ENCODE measurements around the gene ANTKMT. TPM values are rescaled to one million over a fixed set of nuclear protein-coding genes. Genes with fewer than 3 reads are reported as not detected.
"Not testable (repeated sequence)": the region's sequence is repeated elsewhere in the genome, so short reads cannot be mapped to it uniquely, and the experiment has no call there.

ANTKMT gene
- total and polyA plus RNA-seq, 5 experiments from 2014 or later: 44.3 to 128 (median 93.5) TPM

- not testable (repeated sequence) for H3K27me3 Mint-ChIP-seq, H3K9me3 Mint-ChIP-seq, H3K36me3 Mint-ChIP-seq, DNase-seq, ATAC-seq
- H3K4me1 Mint-ChIP-seq: peaks cover 0 to 17% (median 7%) of the 10 kb centered on the region in 4 donors
- POLR2A ChIA-PET: interaction anchor here (0.7 to 23.0 kb wide), 2 partner anchors 13 to 26 kb away, joined by 3 to 411 read pairs; partner anchors contain the start of genes ANTKMT, CCDC78, HAGHL and METRN
- peak overlapping the region in 1 of 10 donors; percentile 65 for H3K27ac Mint-ChIP-seq
- H3K4me3 Mint-ChIP-seq: peak overlapping the region in 2 of 10 donors; percentile 2 to 4
These were observed 21.9 kb downstream of the ANTKMT start for GRCh38 chr16:742894-743293.

DNA sequence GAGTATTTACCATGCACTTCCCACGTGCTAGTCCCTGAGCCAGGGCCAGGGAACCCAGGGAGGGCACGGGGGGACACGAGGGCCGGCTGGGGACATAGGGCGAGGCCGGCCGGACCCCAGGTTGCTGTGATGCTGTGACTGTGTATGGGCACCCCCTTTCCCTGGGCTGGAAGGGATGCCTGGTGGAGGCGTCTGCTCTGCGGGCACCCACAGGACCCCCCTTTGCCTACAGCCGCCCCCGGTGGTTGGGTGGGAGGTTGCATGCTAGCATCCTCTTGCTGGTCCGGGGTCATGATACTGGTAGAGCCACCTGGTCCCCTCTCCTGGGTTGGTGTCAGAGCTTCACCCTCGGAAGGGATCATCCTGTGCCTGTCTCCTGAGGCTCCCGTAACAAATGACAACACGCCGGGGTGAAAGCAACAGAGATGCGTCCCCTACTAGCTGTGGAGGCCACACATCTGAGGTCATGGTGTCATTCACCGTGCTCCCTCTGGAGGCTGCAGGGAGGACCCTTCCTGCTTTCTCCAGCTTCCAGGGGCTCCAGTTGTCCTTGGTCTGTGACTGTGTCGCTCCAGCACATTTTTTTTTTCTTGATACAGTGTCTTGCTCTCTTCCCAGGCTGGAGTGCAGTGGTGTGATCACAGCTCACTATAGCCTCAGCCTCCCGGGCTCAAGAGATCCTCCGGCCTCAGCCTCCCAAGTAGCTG lies 23.0 kb downstream of the ANTKMT start:
- Mint-ChIP-seq H3K27me3 (no peaks in the 10 kb centered on the region), H3K4me1 (peaks cover 0 to 14% (median 6%) of the 10 kb centered on the region in 4 donors), H3K4me3 (no peak overlapping the region), H3K9me3 (no peaks in the 10 kb centered on the region), H3K27ac (peak overlapping the region in 1 of 10 donors; percentile 41), H3K36me3 (no peaks in the 10 kb centered on the region)
- POLR2A ChIA-PET: interaction anchor here (0.5 to 23.0 kb wide), 3 partner anchors 27 to 681 kb away, joined by 4 to 411 read pairs (median 4); partner anchors contain the start of genes ANTKMT, CCDC78, HAGHL and METRN
- DNase-seq (no peak), ATAC-seq (no peak)

DNA sequence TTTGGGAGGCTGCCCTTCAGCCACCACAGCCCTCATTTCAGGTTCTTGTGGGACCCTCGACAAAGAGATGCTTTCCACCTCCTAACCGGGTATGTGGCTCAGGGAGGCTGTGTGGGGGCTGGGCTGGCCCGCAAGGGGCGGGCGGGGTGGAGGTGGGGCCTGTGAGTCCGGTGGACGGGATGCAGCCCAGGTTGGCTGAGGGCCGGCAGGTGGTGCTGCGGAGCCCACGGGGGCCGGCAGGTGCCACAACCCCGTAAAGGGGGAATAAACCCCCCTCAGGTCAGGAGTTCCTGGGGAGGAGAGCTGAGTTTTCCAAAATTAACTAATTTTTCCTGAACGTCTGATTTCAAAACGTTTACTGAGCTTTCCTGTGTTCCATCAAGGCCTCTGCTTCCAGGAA lies 24.8 kb downstream of the ANTKMT start:
- Mint-ChIP-seq H3K9me3 (no peaks in the 10 kb centered on the region), H3K36me3 (no peaks in the 10 kb centered on the region), H3K4me1 (peaks cover 0 to 2% (median under 1%) of the 10 kb centered on the region in 4 donors), H3K4me3 (no peak overlapping the region), H3K27ac (no peak overlapping the region), H3K27me3 (no peaks in the 10 kb centered on the region)
- POLR2A ChIA-PET: interaction anchor here (1.1 to 23.0 kb wide), 2 partner anchors 15 to 29 kb away, joined by 4 to 411 read pairs; partner anchors contain the start of genes ANTKMT, CCDC78, HAGHL and METRN
- DNase-seq (no peak), ATAC-seq (no peak)

GRCh38 chr16:746637-747036 lies 25.7 kb downstream of the ANTKMT start:
- DNase-seq (no peak), ATAC-seq (no peak)
- Mint-ChIP-seq H3K9me3 (no peaks in the 10 kb centered on the region), H3K27ac (no peak overlapping the region), H3K27me3 (no peaks in the 10 kb centered on the region), H3K4me1 (peaks cover 0 to 2% (median 0%) of the 10 kb centered on the region in 4 donors), H3K36me3 (no peaks in the 10 kb centered on the region), H3K4me3 (no peak overlapping the region)
- POLR2A ChIA-PET: no interaction called here

GRCh38 chr16:747978-748746 lies 27.2 kb downstream of the ANTKMT start:
- Mint-ChIP-seq H3K4me1 (peaks cover 0 to 2% (median 0%) of the 10 kb centered on the region in 4 donors), H3K9me3 (no peaks in the 10 kb centered on the region), H3K27ac (no peak overlapping the region), H3K36me3 (no peaks in the 10 kb centered on the region), H3K4me3 (no peak overlapping the region), H3K27me3 (no peaks in the 10 kb centered on the region)
- DNase-seq: no peak
- ATAC-seq: no peak
- POLR2A ChIA-PET: no interaction called here

DNA sequence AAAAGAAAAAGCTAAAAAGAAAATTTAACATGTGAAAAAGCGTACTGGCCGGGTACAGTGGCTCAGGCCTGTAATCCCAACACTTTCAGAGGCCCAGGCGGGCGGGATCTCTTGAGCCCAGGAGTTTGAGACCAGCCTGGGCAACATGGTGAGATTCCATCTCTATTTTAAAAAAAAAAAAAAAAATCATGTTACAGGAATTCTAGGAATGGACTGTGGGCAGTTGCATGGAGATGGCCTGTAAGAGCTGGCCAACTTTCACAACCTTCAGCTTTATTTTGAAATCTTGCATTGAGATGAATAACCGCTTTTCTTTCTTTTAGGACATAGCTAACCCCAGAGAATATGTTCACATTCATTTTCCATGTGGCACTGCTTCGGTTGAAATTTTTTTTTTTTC lies 28.1 kb downstream of the ANTKMT start:
- ATAC-seq (no peak), DNase-seq (no peak)
- H3K36me3 Mint-ChIP-seq: no peaks in the 10 kb centered on the region
- POLR2A ChIA-PET: no interaction called here
- H3K27ac Mint-ChIP-seq: no peak overlapping the region
- peaks cover 0 to 2% (median 0%) of the 10 kb centered on the region in 4 donors for H3K4me1 Mint-ChIP-seq
- H3K27me3 Mint-ChIP-seq: no peaks in the 10 kb centered on the region
- H3K9me3 Mint-ChIP-seq: no peaks in the 10 kb centered on the region
- H3K4me3 Mint-ChIP-seq: no peak overlapping the region

GRCh38 chr16:750485-750884 lies 29.5 kb downstream of the ANTKMT start:
- ATAC-seq (no peak), DNase-seq (no peak)
- Mint-ChIP-seq H3K4me1 (peaks cover 0 to 6% (median 3%) of the 10 kb centered on the region in 4 donors), H3K27ac (no peak overlapping the region), H3K9me3 (no peaks in the 10 kb centered on the region), H3K27me3 (no peaks in the 10 kb centered on the region), H3K4me3 (no peak overlapping the region), H3K36me3 (no peaks in the 10 kb centered on the region)
- POLR2A ChIA-PET: interaction anchor here (0.5 kb wide), 1 partner anchor 238 kb away, joined by 3 read pairs; no protein-coding TSS in a partner anchor

DNA sequence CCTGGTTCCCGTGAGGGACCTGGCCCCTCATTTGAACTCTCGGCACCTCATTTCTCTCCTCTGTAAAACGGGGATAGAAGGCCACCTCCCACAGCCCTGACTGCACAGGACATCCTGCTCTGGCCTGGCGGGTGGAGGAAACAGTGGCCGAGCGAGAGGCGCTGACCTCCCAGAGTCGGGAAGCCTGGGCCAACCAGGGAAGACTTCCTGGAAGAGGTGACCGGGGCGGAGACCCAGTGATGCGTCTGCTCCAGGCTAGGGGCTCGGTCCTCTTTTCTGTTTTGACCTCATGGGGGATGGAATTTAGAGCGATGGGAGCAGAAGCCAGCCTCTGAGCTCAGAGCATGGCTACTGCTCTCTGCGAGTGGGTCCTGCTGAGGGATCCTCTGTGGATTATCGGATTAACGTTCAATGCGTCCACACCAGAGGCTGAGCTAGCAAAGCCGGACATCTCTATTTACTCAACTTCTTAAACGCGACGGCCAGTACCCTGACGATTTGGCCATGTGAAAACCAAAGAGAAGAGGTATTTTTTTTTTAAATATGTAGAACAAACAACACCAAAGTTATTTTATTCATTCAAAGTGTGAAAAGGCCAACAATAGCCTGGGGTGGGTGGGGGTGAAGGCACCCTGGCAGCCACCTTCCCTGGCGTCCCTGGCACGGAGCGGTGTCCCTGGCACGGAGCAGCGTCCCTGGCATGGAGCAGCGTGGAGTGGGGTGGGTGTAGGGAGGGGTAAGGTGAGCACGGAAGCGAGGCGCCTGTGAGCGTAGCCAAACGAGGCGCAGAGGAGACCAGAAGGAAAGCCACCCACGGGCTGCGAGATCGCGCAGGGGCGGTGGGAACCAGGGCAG lies 30.4 kb downstream of the ANTKMT start:
- H3K36me3 Mint-ChIP-seq: no peaks in the 10 kb centered on the region
- peak overlapping the region in 1 of 10 donors; percentile 9 for H3K27ac Mint-ChIP-seq
- H3K9me3 Mint-ChIP-seq: no peaks in the 10 kb centered on the region
- POLR2A ChIA-PET: interaction anchor here (0.7 kb wide), 1 partner anchor 67 kb away, joined by 3 read pairs; the partner anchor contains the start of gene JMJD8
- peaks cover 0 to 2% (median 0%) of the 10 kb centered on the region in 5 donors for H3K27me3 Mint-ChIP-seq
- peaks cover 0 to 6% (median 4%) of the 10 kb centered on the region in 4 donors for H3K4me1 Mint-ChIP-seq
- no peak overlapping the region for H3K4me3 Mint-ChIP-seq
- no peak for ATAC-seq
- DNase-seq: no peak

GRCh38 chr16:752007-752312 lies 31.0 kb downstream of the ANTKMT start:
- peaks cover 0 to 6% (median 3%) of the 10 kb centered on the region in 4 donors for H3K4me1 Mint-ChIP-seq
- peak overlapping the region in 2 of 10 donors; percentile 9 to 11 for H3K27ac Mint-ChIP-seq
- POLR2A ChIA-PET: interaction anchor here (0.7 kb wide), 1 partner anchor 68 kb away, joined by 3 read pairs; the partner anchor contains the start of gene JMJD8
- no peak for ATAC-seq
- H3K27me3 Mint-ChIP-seq: peaks cover 0 to 4% (median 0%) of the 10 kb centered on the region in 5 donors
- H3K9me3 Mint-ChIP-seq: peaks cover 0 to 2% (median 0%) of the 10 kb centered on the region in 9 donors
- no peaks in the 10 kb centered on the region for H3K36me3 Mint-ChIP-seq
- no peak overlapping the region for H3K4me3 Mint-ChIP-seq
- no peak for DNase-seq

GRCh38 chr16:754121-754607 lies 33.2 kb downstream of the ANTKMT start:
- POLR2A ChIA-PET: interaction anchor here (0.7 to 0.8 kb wide), 2 partner anchors 31 to 104 kb away, joined by 3 to 5 read pairs; no protein-coding TSS in a partner anchor
- peak overlapping the region in 1 of 10 donors; percentile 59 for H3K27ac Mint-ChIP-seq
- H3K4me1 Mint-ChIP-seq: peaks cover 0 to 11% (median 4%) of the 10 kb centered on the region in 4 donors
- not testable (repeated sequence) for H3K27me3 Mint-ChIP-seq, DNase-seq, ATAC-seq, H3K36me3 Mint-ChIP-seq, H3K9me3 Mint-ChIP-seq, H3K4me3 Mint-ChIP-seq

DNA sequence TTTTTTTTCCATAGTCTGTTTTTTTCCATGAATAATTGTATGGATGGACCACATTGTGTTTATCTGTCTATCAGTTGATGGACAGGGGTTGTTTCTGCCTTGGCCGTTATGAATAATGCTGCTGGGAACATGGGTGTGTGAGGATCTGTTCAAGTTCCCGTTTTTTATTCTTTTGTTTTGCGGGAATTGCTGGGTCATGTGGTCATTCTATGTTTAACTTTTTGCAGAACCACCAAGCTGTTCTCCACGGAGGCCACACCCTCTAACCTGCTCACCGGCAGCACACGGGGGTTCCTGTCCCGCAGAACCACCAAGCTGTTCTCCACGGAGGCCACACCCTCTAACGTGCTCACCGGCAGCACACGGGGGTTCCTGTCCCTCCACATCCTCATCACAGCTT lies 33.7 kb downstream of the ANTKMT start:
- Mint-ChIP-seq H3K9me3 (peaks cover 0 to 2% (median 0%) of the 10 kb centered on the region in 9 donors), H3K27ac (no peak overlapping the region), H3K36me3 (no peaks in the 10 kb centered on the region), H3K4me1 (peaks cover 0 to 11% (median 4%) of the 10 kb centered on the region in 4 donors), H3K4me3 (no peak overlapping the region), H3K27me3 (peaks cover 0 to 8% (median 2%) of the 10 kb centered on the region in 5 donors)
- POLR2A ChIA-PET: interaction anchor here (0.7 to 0.8 kb wide), 2 partner anchors 30 to 104 kb away, joined by 3 to 5 read pairs; no protein-coding TSS in a partner anchor
- DNase-seq (no peak), ATAC-seq (peak in 1 of 2 donors; percentile 86)

GRCh38 chr16:756428-756827 lies 35.5 kb downstream of the ANTKMT start:
- no peak for DNase-seq
- Mint-ChIP-seq H3K27me3 (peaks cover 0 to 8% (median 2%) of the 10 kb centered on the region in 5 donors), H3K9me3 (peaks cover 0 to 2% (median 0%) of the 10 kb centered on the region in 9 donors), H3K27ac (no peak overlapping the region), H3K4me3 (no peak overlapping the region), H3K36me3 (no peaks in the 10 kb centered on the region), H3K4me1 (peaks cover 0 to 11% (median 4%) of the 10 kb centered on the region in 4 donors)
- POLR2A ChIA-PET: no interaction called here
- ATAC-seq: no peak

All from naive thymus-derived CD8-positive, alpha-beta T cell (primary cell).